ENCODE data around the gene EDIL3.

DNA sequence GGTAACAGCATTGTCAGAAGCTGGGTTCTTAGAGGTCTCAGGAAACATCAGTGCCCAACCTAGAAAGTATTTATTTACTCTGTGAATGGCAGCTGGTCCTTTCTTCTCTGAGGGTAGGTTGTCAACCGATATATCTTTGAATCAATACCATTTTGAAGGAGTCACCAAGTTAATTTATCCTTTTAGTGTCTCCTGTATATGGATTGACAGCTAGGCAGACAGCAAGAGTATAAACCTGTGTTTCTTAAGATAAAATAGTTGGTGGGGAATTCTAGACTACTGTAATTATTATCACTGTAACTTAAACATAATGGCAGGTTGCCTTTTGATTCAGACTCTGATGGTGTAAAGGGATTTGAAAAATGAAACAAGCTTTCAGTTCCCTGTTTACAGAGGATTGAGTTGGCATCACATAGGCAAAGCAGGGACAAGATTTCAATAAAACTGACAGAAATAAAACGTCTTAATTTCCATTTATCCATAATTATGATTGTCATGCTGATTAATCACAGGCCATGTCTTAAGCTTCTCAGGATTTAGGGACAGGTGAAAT, 473.2 kb downstream of the EDIL3 start:
- TF ChIP-seq, protein P1, sequence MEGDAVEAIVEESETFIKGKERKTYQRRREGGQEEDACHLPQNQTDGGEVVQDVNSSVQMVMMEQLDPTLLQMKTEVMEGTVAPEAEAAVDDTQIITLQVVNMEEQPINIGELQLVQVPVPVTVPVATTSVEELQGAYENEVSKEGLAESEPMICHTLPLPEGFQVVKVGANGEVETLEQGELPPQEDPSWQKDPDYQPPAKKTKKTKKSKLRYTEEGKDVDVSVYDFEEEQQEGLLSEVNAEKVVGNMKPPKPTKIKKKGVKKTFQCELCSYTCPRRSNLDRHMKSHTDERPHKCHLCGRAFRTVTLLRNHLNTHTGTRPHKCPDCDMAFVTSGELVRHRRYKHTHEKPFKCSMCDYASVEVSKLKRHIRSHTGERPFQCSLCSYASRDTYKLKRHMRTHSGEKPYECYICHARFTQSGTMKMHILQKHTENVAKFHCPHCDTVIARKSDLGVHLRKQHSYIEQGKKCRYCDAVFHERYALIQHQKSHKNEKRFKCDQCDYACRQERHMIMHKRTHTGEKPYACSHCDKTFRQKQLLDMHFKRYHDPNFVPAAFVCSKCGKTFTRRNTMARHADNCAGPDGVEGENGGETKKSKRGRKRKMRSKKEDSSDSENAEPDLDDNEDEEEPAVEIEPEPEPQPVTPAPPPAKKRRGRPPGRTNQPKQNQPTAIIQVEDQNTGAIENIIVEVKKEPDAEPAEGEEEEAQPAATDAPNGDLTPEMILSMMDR (IDR thresholded peaks at IDR 0.05), result no peak
- TF ChIP-seq POLR2A (IDR thresholded peaks at IDR 0.05), result no peak
- no peak for TF ChIP-seq POLR2AphosphoS5 (IDR thresholded peaks at IDR 0.05)

All from breast epithelium (tissue), 3 donors.